GM19328 (cell line): ENCODE measurements around the gene PLS1.
A peak's percentile ranks its signal among the peaks of the same experiment; 100 is the strongest.
"Not testable (repeated sequence)": the region's sequence is repeated elsewhere in the genome, so short reads cannot be mapped to it uniquely, and the experiment has no call there.

ENCODE experiments used
- ATAC-seq: cut with Tn5 transposase; IDR thresholded peaks from one replicate; pipeline ENCODE4 v1.9.1; 2021; ENCODE audit warnings: mild to moderate bottlenecking, moderate library complexity; ENCODE audit not compliant: unreplicated experiment

PLS1 gene, protein sequence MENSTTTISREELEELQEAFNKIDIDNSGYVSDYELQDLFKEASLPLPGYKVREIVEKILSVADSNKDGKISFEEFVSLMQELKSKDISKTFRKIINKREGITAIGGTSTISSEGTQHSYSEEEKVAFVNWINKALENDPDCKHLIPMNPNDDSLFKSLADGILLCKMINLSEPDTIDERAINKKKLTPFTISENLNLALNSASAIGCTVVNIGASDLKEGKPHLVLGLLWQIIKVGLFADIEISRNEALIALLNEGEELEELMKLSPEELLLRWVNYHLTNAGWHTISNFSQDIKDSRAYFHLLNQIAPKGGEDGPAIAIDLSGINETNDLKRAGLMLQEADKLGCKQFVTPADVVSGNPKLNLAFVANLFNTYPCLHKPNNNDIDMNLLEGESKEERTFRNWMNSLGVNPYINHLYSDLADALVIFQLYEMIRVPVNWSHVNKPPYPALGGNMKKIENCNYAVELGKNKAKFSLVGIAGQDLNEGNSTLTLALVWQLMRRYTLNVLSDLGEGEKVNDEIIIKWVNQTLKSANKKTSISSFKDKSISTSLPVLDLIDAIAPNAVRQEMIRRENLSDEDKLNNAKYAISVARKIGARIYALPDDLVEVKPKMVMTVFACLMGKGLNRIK

DNA sequence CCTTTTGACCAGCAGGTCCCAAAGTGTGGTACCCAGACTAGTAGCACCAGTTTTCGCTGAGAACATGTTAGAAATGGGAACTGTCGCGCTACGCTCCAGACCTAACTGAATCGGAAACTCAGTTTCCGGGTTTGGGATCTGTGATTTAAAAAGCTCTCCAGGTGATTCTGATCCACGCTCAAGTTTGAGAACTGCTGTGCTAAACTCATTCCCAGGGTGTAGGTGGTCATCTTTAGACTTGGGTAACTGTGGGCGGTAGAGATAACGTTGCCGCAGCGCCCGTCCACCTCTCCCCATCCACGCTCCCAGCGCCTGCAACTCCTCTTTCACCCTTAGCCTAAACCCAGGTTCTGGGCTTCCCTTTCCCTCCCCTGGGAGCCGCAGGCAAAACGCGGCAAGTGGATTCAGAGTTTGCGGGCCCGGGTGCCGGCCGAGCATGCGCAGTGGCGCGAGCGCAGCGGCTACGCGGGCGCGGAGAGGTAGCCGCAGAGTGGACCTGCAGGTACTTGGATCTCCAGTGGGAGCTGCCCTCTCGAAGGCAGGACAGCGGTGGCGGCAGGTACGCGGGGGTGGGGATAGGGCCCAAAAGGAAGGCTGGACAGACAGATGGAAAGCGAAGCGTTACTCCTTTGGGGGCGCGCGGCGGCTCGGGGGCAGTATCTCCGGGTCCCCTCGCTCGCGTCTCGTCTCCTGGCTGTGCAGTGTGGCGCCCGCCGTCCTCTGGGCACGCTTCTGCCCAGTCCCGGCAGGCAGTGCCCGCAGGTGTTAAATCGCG is at the start of gene PLS1:
Gene PLS1, plus strand, starts transcription at position 443 of the 775 bp plus-strand sequence. CDS start 67,845 bp downstream, outside the sequence.
- peak; percentile 85 for ATAC-seq

DNA sequence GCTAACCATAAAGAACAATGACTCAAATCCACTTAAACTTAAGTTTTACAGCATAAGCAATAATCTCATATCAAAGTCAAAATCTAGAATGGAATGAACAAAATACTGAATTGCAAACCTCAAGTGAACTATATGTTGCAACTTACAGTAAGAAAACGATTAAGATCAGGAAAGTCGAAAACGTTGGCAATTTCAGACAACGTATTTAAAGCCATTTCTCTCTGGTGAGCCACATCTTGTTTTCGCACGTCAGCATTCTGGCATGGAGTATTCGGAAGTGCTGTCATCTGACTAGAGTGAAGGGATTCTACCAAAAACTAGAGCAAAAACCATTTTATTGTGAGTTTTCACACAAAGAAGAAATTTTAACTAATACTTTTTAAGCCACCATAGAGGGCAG is 46.2 kb upstream of the PLS1 start:
- no peak for ATAC-seq

DNA sequence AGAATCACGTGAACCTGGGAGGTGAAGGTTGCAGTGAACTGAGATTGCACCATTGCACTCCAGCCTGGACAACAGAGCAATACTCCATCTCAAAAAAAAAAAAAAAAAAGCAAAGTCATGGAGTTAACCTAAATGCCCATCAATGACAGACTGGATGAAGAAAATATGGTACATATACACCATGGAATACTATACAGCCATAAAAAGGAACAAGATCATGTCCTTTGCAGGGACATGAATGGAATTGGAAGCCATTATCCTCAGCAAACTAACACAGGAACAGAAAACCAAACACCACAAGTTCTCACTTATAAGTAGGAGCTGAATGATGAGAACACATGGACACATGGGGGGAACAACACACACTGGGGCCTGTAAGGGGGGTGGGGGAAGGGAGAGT is 43.6 kb upstream of the PLS1 start:
- ATAC-seq = not testable (repeated sequence)

DNA sequence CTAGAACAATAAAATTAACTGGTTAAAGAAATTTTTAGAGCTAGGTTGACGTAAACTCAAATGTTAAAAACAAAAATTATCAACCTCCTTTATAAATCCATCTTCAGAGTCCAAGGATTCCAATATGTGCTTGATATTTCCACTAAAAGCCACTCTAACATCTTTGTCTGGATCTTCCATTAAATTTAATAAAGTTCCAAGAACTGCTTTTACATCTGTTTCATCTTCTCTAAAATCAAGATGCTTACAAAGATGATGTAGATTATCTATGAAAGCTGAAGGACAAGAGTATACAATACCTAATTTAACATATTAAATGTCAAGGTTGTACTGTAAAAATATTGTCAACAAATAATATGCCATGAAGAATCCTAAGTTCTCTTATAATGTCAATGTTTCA is 42.5 kb upstream of the PLS1 start:
- ATAC-seq = no peak

DNA sequence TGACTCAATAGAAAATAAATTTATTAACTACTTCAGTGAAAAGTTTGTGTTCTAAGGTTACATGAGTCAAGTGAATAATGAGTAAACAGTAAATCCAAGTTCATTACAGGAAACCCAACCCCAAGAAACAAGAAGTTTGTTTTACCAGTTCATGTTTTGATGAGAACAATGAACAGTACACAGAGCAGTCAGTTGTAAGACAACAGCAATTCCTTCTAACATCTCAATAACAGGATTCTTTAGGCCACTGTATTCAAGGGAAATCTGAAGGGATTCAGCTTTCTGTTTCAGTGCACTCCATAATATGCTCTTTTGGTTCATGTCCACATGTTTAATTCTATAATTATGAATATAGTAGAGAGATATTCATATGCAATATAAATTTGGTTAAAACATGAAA is 36.1 kb upstream of the PLS1 start:
- ATAC-seq = no peak

DNA sequence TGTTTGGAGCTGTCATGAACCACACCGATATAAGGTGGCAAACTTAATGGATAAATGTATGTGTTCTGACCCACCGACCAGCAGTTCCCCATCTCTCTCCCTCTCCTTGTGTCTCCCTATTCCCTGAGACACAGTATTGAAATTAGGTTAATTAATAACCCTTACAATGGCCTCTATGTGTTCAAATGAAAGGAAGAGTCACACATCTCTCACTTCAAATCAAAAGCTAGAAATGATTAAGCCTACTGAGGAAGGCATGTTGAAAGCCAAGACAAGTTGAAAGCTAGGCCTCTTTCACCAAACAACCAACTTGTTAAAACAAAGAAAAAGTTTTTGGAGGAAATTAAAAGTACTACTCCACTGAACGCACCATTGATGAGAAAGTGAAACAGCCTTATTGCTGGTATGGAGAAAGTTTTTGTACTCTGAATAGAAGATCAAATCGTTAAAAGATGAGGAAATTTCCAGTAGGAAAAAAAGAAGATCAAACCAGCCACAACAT is 32.6 kb upstream of the PLS1 start:
- no peak for ATAC-seq

DNA sequence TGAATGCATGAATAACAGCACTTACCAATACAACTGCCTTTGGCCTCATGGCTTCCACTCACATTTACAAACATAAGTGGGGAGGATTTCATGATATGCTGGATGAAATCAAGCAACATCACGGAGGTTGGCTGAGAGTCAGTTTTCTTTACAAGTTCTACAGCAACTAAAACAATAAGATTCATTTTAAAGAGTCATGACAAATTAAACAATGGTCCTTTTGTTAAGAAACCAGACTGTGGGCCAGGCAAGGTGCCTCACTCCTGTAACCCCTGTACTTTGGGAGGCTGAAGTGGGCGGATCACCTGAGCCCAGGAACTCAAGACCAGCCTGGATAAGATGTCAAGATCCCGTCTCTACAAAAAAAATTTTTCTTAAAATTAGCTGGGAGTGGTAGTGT is 30.1 kb upstream of the PLS1 start:
- ATAC-seq = no peak

DNA sequence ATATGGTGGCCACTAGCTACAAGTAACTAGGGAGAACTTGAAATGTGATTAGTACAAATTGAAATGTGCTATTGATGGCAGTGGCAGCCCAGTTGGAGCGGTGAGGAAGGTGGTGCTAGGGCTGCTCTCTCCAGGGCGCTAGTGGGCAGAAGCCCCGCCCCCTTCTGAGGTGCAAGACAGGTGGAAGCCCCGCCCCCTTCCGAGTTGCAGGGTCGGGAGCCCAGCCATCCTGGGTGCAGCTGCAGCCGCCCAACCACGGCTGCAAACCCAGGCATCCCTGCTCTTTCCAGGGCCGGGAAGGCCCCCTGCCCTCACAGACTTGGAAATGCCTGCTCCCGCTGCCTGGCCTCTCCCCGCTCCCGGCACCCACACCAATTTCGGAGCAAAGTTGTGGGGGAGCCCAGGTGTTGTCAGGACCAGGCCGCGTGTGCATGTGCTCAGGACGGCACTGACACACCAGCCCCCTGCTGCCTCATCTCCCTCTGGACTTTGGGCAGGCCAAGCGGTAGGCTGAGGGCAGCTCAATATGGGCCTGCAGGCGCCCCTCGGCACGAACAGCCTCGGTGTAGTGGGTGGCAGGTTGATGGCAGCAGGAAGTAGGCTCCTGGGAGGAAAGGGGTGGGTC is 27.7 kb upstream of the PLS1 start:
- no peak for ATAC-seq

DNA sequence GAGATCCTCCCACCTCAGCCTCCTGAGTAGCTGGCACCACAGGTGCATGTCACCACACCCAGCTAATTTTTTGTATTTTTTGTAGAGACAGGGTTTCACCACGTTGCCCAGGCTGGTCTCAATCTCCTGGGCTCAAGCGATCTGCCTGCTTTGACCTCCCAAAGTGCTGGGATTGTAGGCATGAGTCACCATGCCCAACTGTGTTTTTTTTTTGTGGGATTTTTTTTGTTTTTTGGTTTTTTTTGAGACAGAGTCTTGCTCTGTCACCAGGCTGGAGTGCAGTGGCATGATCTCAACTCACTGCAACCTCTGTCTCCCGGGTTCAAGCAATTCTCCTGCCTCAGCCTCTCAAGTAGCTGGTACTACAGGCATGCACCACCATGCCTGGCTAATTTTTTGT is 26.8 kb upstream of the PLS1 start:
- ATAC-seq = not testable (repeated sequence)

DNA sequence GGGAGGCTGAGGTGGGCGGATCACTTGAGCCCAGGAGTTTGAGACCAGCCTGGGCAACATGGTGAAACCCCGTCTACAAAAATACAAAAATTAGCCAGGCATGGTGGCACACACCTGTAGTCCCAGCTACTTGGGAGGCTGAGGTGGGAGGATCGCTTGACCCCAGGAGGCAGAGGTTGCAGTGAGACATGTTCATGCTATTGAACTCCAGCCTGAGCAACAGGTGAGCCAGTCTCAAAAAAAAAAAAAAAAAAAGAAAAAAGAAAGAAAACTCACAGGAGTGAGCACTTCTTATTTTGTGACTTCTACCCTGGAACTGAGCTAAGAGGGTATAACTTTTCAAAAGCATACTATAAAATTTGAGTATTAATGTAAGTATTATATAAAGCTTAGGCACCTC is 22.0 kb upstream of the PLS1 start:
- ATAC-seq = not testable (repeated sequence)

DNA sequence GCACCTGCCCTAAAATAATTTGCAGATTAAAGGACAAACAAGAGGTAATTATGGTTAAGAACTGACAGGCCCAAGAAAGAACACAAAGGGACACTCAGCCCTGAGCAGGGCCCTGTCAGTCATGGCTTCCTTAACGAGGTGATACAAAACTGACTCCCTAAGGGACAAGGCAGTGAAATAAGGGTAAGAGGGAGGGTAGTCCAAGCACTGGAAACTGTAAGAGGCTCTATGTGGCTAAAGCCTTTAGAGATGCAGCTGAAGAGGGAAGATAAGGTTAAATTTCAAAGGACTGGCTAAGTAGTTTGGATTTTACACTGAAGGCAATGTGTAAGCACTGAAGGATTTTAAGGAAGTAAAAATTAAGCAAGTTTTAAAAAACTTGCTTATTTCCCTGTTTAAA is 21.5 kb upstream of the PLS1 start:
- no peak for ATAC-seq

DNA sequence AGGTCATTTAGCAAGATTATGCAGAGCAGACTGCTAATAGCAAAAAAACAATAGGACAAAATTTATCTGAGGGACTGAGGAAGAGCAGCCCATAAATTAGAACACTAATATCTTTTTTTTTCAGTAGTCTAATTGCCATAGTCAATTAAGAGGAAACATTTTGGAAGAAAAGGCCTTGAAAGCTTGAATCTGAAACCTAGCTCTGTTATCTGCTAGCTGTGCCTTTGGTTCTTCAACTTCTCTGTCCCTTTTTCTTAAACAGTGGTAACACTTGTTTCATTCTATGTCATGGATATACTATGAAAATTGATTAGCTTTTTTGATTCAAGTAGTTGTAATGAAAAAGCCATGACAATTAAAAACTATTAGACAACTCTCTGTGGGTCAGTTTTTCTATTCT is 19.4 kb upstream of the PLS1 start:
- ATAC-seq = no peak

DNA sequence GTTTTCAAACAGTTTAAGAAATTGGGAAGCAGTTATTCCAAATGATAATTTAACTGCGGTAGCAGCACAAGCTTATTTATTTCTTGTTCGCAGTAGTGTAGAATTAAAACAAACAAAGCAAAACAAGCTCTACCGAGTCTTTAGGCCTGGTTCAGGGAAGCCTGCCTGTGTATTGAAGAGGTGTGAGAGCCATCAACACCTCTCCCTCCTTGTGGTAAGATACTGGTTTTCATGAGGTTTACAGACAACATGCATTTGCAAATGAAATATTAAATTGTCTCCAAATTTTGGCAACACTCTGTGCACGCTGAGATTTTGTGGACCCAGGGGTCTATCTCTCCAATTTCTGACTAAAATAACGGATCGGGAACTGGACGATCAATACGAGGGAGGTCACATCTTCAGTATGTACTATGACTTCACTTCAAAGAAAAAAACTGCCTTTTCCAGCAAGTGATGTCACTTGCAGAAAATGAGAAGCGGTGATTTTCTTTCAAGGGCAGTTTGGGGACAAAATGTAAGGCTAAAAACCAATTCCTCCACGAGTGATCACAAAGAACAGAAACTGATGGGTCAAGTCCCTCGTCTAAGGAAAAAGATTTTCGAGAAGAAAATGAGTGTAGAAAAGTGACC is 18.4 kb upstream of the PLS1 start:
- ATAC-seq = no peak

DNA sequence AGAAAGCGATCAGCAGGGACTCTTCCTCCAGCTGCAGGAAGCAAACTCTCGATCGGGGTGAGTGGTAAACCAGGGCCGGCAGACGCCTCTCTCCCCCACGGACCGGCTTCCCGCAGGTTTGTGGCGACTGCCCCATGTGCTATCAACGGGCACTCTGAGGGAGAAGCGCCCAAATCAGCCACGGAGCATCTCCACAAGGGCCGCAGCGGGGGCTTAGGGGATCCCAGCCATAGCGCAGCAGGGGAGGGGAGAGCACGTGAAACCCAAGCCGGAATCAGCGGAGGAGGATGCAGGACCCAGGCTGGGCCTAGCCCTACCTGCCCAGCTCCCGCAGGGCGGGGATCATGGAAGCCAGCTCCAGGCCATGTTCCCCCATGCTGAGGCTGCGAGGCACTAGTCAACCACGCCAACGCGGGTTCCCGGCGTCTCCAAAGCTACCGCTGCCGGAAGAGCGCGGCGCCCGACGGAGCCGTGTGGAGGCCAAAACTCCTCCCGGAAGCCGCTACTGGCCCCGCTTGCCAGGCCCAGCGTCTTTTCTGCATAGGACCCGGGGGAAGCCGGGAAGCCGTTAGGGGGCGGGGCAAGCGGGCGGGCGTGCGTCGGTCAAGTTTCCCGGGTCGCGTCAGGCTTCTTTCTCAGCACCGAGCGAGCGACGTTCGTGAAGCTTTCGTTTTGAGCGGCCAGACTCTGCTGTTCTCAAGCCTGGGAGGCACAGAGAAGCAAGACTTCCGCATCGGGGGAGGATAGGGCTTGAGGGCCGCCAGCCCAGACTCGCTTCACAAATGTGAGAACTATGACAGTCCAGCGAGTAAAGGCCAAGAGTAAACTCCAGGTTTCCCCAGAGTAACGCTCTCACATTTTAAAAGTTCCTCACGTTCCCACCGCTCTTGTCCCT is 17.6 kb upstream of the PLS1 start, which contains the start of gene ATR:
Gene ATR, minus strand, starts transcription at position 405 of the 895 bp plus-strand sequence. Its CDS starts 29 bp downstream, at position 376.
- ATAC-seq = peak; percentile 94

DNA sequence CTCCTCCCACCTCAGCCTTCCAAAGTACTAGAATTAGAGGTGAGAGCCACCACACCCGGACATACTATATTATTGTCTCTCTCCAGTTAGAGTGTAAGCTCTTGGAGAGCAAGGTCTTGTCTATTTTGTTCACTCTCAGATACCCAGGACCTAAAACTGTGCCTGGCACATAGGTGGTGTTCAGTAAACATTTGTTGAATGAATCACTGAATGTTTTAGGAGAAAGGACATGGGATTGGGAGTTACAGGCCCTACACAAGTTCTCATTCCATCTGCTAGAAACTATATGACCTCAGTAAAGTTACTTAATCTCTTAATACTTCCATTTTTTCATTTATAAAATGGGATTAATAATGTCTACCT is 16.2 kb upstream of the PLS1 start:
- no peak for ATAC-seq

DNA sequence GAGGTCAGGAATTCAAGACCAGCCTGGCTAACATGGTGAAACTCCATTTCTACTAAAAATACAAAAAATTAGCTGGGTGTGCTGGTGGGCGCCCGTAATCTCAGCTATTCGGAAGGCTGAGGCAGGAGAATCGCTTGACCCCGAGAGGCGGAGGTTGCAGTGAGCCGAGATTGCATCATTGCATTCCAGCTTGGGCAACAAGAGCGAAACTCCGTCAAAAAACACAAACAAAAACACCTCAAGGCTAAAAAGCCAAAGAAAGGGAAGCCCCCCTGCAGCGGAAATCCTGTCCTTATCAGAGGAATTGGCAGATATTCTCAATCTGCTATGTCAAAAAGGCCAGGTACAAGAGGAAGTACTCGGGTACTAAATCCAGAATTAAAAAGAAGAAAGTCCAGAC is 15.1 kb upstream of the PLS1 start:
- ATAC-seq = not testable (repeated sequence)

DNA sequence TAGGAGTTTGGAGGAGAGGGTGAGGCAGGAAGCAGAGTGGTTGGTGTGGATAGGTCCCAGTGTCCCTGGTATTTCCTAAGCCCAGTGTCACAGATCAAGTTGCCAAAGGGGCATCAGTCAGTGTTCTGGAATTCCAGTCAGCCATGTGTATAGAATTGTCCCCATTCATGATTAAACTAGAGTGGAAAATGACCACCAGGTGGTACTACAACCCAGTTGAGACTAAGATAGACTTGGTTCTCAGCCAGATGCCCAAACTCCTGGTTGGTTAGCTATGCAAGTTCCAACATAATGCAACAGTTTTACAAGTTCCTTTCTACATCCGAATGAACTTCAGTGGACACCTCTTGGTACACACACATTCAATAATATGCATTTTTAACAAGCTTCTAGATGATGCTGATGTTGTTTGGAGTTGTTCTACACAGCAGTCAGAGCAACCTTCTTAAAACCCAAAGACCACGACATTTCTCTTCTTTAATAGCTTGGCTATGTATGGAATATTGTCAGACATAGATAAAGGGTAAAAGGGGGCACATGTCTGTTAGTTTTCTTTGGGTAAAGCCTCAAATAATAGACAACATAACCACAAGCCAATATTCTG is 9.3 kb upstream of the PLS1 start:
- no peak for ATAC-seq

DNA sequence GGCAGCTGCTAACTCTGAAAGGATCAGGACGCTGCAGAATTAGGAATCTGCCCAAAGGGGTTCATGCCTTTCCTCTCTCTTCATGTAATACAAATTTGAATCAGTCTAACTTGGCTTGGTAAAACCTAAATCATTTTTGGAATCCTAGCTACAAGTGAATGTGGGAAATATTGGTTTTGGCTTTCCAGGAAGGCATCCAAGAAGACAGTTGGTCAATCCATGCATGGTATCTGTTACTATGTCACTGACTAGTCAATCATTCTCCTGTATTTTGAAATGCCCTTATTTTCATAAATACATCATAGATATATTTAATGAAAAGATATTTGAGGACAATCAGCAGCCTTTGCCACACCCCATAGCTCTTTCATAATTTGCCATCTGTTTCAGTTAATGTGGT is 7.5 kb upstream of the PLS1 start:
- no peak for ATAC-seq

DNA sequence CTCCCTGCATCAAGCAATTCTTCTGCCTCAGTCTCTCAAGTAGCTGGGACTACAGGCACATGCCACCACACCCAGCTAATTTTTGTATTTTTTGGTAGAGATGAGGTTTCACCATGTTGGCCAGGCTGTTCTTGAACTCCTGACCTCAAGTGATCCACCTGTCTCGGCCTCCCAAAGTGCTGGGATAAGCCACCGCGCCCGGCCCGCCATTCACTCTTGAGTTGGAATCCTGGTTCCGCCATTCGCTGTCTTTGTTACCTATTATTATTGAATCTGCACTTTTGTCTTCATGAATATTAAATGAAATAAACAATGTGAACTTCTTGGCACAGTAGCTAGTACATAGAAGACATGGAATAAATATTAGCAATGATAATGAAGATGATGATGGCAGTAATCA is 3.9 kb upstream of the PLS1 start:
- ATAC-seq = not testable (repeated sequence)
